H9 (cell line): ENCODE measurements around the gene VIPR2. TPM values are rescaled to one million over a fixed set of nuclear protein-coding genes. Genes with fewer than 3 reads are reported as not detected.

Source experiments
- DNase-seq: peaks from one replicate; pipeline ENCODE4 v3.0.0-alpha.2; 2017
- H2AFZ ChIP-seq: one replicate; pipeline ENCODE4 v1.6.1; 2013; ENCODE audit warnings: mild to moderate bottlenecking, low read length, control low read depth, moderate library complexity
- H2AK5ac ChIP-seq: 2 replicates; pipeline ENCODE4 v1.6.1; 2013; ENCODE audit warnings: low read length, control low read depth, mixed read lengths; ENCODE audit not compliant: insufficient read length
- H2BK120ac ChIP-seq: one replicate; pipeline ENCODE4 v1.6.1; 2013; ENCODE audit warnings: low read depth, mild to moderate bottlenecking, low read length, control low read depth, inconsistent platforms; ENCODE audit not compliant: poor library complexity, severe bottlenecking
- H2BK12ac ChIP-seq: 2 replicates; pipeline ENCODE4 v1.6.1; 2013; ENCODE audit warnings: low read length, control low read depth, mixed read lengths, low read depth; ENCODE audit not compliant: insufficient read length
- H2BK15ac ChIP-seq: 2 replicates; pipeline ENCODE4 v1.6.1; 2013; ENCODE audit warnings: low read depth, low read length, control low read depth
- H2BK20ac ChIP-seq: one replicate; pipeline ENCODE4 v1.6.1; 2013; ENCODE audit warnings: low read depth, mild to moderate bottlenecking, low read length, control low read depth, inconsistent platforms; ENCODE audit not compliant: poor library complexity, severe bottlenecking
- H2BK5ac ChIP-seq: 2 replicates; pipeline ENCODE4 v1.6.1; 2013; ENCODE audit warnings: low read length, control low read depth, mixed read lengths; ENCODE audit not compliant: insufficient read length
- H3K14ac ChIP-seq: 2 replicates; pipeline ENCODE4 v1.6.1; 2013; ENCODE audit warnings: low read length, control low read depth; ENCODE audit not compliant: insufficient read depth
- H3K18ac ChIP-seq: 2 replicates; pipeline ENCODE4 v1.6.1; 2013; ENCODE audit warnings: low read depth, mild to moderate bottlenecking, mixed read lengths, low read length, control low read depth; ENCODE audit not compliant: insufficient read length
- H3K23ac ChIP-seq: 2 replicates; pipeline ENCODE4 v1.6.1; 2013; ENCODE audit warnings: low read length, control low read depth, mixed read lengths, low read depth; ENCODE audit not compliant: insufficient read length
- H3K23me2 ChIP-seq: 2 replicates; pipeline ENCODE4 v1.6.1; 2013; ENCODE audit warnings: low read depth, mild to moderate bottlenecking, mixed read lengths, low read length, control low read depth; ENCODE audit not compliant: insufficient read length, poor library complexity, severe bottlenecking
- H3K27ac ChIP-seq: 2 replicates; pipeline ENCODE4 v1.5.1; 2013; ENCODE audit warnings: low read length, control low read depth, mixed read lengths, low read depth; ENCODE audit not compliant: insufficient read length
- H3K27me3 ChIP-seq: 2 replicates; pipeline ENCODE4 v1.6.1; 2013; ENCODE audit warnings: low read length, control low read depth, inconsistent platforms; ENCODE audit not compliant: insufficient read depth
- H3K4ac ChIP-seq: 2 replicates; pipeline ENCODE4 v1.6.1; 2013; ENCODE audit warnings: low read depth, mild to moderate bottlenecking, control low read depth, inconsistent platforms, low read length, moderate library complexity
- H3K4me1 ChIP-seq: 2 replicates; pipeline ENCODE4 v1.6.1; 2013; ENCODE audit warnings: low read length, control low read depth, inconsistent platforms; ENCODE audit not compliant: insufficient read depth
- H3K4me2 ChIP-seq: 2 replicates; pipeline ENCODE4 v1.6.1; 2013; ENCODE audit warnings: low read length, control low read depth, mixed read lengths; ENCODE audit not compliant: insufficient read length, insufficient read depth
- H3K56ac ChIP-seq: 2 replicates; pipeline ENCODE4 v1.6.1; 2013; ENCODE audit warnings: low read depth, mild to moderate bottlenecking, mixed read lengths, low read length, control low read depth; ENCODE audit not compliant: insufficient read length
- H3K79me1 ChIP-seq: 2 replicates; pipeline ENCODE4 v1.6.1; 2013; ENCODE audit warnings: low read depth, mild to moderate bottlenecking, moderate library complexity, low read length, control low read depth, inconsistent platforms; ENCODE audit not compliant: insufficient read depth, poor library complexity, severe bottlenecking
- H3K79me2 ChIP-seq: 2 replicates; pipeline ENCODE4 v1.6.1; 2013; ENCODE audit warnings: low read length, control low read depth, inconsistent platforms; ENCODE audit not compliant: insufficient read depth
- H3K9ac ChIP-seq: 2 replicates; pipeline ENCODE4 v1.6.1; 2013; ENCODE audit warnings: low read length, control low read depth, mixed read lengths; ENCODE audit not compliant: insufficient read length; ENCODE audit errors: extremely low read depth
- H3K9me3 ChIP-seq: one replicate; pipeline ENCODE4 v1.6.1; 2013; ENCODE audit warnings: low read depth, low read length, inconsistent platforms; ENCODE audit not compliant: control insufficient read depth
- H3T11ph ChIP-seq: one replicate; pipeline ENCODE4 v1.6.1; 2013; ENCODE audit warnings: mild to moderate bottlenecking, low read length, control low read depth, inconsistent platforms
- H4K20me1 ChIP-seq: one replicate; pipeline ENCODE4 v1.6.1; 2013; ENCODE audit not compliant: control insufficient read depth, insufficient read length, insufficient read depth
- H4K5ac ChIP-seq: 2 replicates; pipeline ENCODE4 v1.6.1; 2013; ENCODE audit warnings: low read depth, mild to moderate bottlenecking, mixed read lengths, low read length, control low read depth; ENCODE audit not compliant: insufficient read length
- H4K8ac ChIP-seq: replicated peaks from 2 replicates; pipeline ENCODE4 v1.6.1; 2013; ENCODE audit warnings: low read length, control low read depth, mixed read lengths, low read depth; ENCODE audit not compliant: insufficient read length
- H4K91ac ChIP-seq: 2 replicates; pipeline ENCODE4 v1.6.1; 2013; ENCODE audit warnings: low read depth, mild to moderate bottlenecking, moderate library complexity, mixed read lengths, low read length, control low read depth; ENCODE audit not compliant: insufficient read length
- H3K27ac Mint-ChIP-seq, 3 experiments: 2 replicates in 2 of 3; 3 replicates in 1 of 3; pipeline ENCODE4 v1.8.0; 2020 to 2021; ENCODE audit warnings: mixed read lengths in 3 of 3, mild to moderate bottlenecking in 1 of 3, moderate library complexity in 1 of 3
- H3K27me3 Mint-ChIP-seq: 2 replicates; pipeline ENCODE4 v1.8.0; 2021; ENCODE audit warnings: low read depth, mild to moderate bottlenecking, moderate library complexity, mixed read lengths
- H3K36me3 Mint-ChIP-seq, 3 experiments: 2 replicates in 2 of 3; 3 replicates in 1 of 3; pipeline ENCODE4 v1.8.0; 2020 to 2021; ENCODE audit warnings: low read depth in 3 of 3, mixed read lengths in 3 of 3; ENCODE audit not compliant: insufficient read depth in 1 of 3
- H3K4me1 Mint-ChIP-seq, 2 experiments: 2 replicates each; pipeline ENCODE4 v1.8.0; 2020; ENCODE audit warnings: mixed read lengths in 2 of 2
- H3K4me3 Mint-ChIP-seq, 2 experiments: 2 replicates in 1 of 2; 3 replicates in 1 of 2; pipeline ENCODE4 v1.8.0; 2020 to 2021; ENCODE audit warnings: mild to moderate bottlenecking in 2 of 2, mixed read lengths in 2 of 2, moderate library complexity in 1 of 2
- H3K9me3 Mint-ChIP-seq, 2 experiments: 2 replicates in 1 of 2; 3 replicates in 1 of 2; pipeline ENCODE4 v1.8.0; 2020; ENCODE audit warnings: mild to moderate bottlenecking in 2 of 2, mixed read lengths in 2 of 2, moderate library complexity in 1 of 2
- WGBS: extraction: QIAGEN DNeasy Blood & Tissue Kit; methylation state at CpG from one replicate; pipeline ENCODE4 v1.1.7; 2013; ENCODE audit warnings: missing lambda C conversion rate, low lambda C conversion rate, mixed read lengths; ENCODE audit not compliant: insufficient read length; ENCODE audit errors: extremely low coverage; 5-methylcytosine and 5-hydroxymethylcytosine counted together
- total RNA-seq: library from RNA; stranded (reverse); gene quantifications from 2 replicates; pipeline ENCODE4 v1.2.1, GENCODE V29; 2021
- TF ChIP-seq, protein P1 (sequence below): fragments of 200-600 bp; sonication (generic); conservative IDR thresholded peaks from 3 replicates; pipeline ENCODE4 v1.8.0; 2021; ENCODE audit warnings: antibody characterized with exemption, mild to moderate bottlenecking

Gene VIPR2
- total RNA-seq, 1 experiment from 2014 or later, result 1.6 TPM

DNA sequence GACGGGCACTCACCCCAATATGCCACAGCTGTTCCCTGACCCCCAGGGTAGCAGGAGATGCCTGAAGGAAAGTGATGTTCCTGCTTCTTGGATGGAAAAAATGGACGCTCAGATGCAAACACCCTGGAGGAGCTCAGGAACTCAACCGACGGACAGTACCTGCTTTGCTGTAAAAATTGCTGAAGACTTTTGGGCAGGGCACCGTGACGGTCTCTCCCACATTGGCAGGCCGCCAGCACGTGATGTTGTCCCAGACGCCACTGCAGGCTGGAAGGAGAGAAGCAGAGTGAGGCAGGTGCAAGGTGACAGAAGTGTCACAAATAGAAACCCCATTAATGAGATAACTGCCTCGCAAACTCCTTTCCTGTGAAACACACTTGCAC, 35.0 kb downstream of the VIPR2 start:
- H3K9ac ChIP-seq, result no peak overlapping the region
- TF ChIP-seq, protein P1, sequence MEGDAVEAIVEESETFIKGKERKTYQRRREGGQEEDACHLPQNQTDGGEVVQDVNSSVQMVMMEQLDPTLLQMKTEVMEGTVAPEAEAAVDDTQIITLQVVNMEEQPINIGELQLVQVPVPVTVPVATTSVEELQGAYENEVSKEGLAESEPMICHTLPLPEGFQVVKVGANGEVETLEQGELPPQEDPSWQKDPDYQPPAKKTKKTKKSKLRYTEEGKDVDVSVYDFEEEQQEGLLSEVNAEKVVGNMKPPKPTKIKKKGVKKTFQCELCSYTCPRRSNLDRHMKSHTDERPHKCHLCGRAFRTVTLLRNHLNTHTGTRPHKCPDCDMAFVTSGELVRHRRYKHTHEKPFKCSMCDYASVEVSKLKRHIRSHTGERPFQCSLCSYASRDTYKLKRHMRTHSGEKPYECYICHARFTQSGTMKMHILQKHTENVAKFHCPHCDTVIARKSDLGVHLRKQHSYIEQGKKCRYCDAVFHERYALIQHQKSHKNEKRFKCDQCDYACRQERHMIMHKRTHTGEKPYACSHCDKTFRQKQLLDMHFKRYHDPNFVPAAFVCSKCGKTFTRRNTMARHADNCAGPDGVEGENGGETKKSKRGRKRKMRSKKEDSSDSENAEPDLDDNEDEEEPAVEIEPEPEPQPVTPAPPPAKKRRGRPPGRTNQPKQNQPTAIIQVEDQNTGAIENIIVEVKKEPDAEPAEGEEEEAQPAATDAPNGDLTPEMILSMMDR, result no peak
- Mint-ChIP-seq H3K27me3 (no peaks in the 10 kb centered on the region; the same call in 1 of the 2 replicates), H3K4me1 (peaks cover 39 to 54% of the 10 kb centered on the region in 2 experiments), H3K4me3 (no peak overlapping the region), H3K9me3 (no peaks in the 10 kb centered on the region), H3K27ac (no peak overlapping the region), H3K36me3 (no peaks in the 10 kb centered on the region)
- H3K4me2 ChIP-seq, result no peak overlapping the region
- H2BK20ac ChIP-seq, result no peak overlapping the region
- no peaks in the 10 kb centered on the region for H3K9me3 ChIP-seq
- H4K5ac ChIP-seq, result no peak overlapping the region
- H2BK5ac ChIP-seq, result no peak overlapping the region
- H2AFZ ChIP-seq, result no peak overlapping the region
- H2AK5ac ChIP-seq, result no peak overlapping the region
- peaks cover 8% of the 10 kb centered on the region for H3K4me1 ChIP-seq
- H3K79me1 ChIP-seq, result no peaks in the 10 kb centered on the region
- H3K27ac ChIP-seq, result no peak overlapping the region
- H3K14ac ChIP-seq, result no peak overlapping the region
- no peaks in the 10 kb centered on the region for H4K20me1 ChIP-seq
- H2BK15ac ChIP-seq, result no peak overlapping the region
- no peak for DNase-seq
- no peak overlapping the region for H2BK12ac ChIP-seq
- no peak overlapping the region for H4K91ac ChIP-seq
- no peak overlapping the region for H2BK120ac ChIP-seq
- no peaks in the 10 kb centered on the region for H3K79me2 ChIP-seq
- WGBS, result no CpG with 5 or more reads among the region's 10 CpGs
- H3K56ac ChIP-seq, result no peak overlapping the region
- H3K23me2 ChIP-seq, result no peaks in the 10 kb centered on the region
- no peak overlapping the region for H4K8ac ChIP-seq
- H3K27me3 ChIP-seq, result no peaks in the 10 kb centered on the region
- no peak overlapping the region for H3T11ph ChIP-seq
- no peak overlapping the region for H3K4ac ChIP-seq
- H3K23ac ChIP-seq, result no peak overlapping the region
- no peak overlapping the region for H3K18ac ChIP-seq
